Measurements from ENCODE around the gene SHC2.

DNA sequence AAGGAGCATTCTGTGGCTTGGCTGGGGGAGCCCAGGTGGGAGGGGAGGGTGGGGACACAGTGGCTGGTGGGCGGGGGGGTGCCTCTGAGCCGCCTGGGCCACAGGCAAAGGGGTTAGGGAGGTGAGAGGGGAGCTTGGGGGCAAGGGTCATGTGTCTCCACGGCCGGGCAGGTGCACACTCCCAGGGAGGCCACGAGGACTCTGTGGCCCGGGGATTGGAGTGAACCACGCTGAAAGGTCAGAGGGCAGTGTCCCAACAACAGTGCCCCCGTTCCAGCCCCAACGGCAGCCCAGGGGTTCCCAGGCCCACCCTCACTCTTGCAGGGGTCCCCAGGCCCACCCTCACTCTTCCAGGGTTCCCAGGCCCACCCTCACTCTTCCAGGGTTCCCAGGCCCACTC, 61.5 kb downstream of the SHC2 start:
- TF ChIP-seq, protein P1, sequence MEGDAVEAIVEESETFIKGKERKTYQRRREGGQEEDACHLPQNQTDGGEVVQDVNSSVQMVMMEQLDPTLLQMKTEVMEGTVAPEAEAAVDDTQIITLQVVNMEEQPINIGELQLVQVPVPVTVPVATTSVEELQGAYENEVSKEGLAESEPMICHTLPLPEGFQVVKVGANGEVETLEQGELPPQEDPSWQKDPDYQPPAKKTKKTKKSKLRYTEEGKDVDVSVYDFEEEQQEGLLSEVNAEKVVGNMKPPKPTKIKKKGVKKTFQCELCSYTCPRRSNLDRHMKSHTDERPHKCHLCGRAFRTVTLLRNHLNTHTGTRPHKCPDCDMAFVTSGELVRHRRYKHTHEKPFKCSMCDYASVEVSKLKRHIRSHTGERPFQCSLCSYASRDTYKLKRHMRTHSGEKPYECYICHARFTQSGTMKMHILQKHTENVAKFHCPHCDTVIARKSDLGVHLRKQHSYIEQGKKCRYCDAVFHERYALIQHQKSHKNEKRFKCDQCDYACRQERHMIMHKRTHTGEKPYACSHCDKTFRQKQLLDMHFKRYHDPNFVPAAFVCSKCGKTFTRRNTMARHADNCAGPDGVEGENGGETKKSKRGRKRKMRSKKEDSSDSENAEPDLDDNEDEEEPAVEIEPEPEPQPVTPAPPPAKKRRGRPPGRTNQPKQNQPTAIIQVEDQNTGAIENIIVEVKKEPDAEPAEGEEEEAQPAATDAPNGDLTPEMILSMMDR (conservative IDR thresholded peaks at IDR 0.05; ENCODE audit: low read depth in 2 of 2) = no peak
- no peak for TF ChIP-seq CREB1 (CRISPR knock-in tag; IDR thresholded peaks at IDR 0.05; ENCODE audit: low read depth)
- TF ChIP-seq EZH2 (IDR thresholded peaks at IDR 0.05; ENCODE audit: low read depth, unreplicated experiment) = no peak
- TF ChIP-seq POLR2AphosphoS5 (IDR thresholded peaks at IDR 0.05; ENCODE audit: low read depth) = no peak
- TF ChIP-seq, protein P2, sequence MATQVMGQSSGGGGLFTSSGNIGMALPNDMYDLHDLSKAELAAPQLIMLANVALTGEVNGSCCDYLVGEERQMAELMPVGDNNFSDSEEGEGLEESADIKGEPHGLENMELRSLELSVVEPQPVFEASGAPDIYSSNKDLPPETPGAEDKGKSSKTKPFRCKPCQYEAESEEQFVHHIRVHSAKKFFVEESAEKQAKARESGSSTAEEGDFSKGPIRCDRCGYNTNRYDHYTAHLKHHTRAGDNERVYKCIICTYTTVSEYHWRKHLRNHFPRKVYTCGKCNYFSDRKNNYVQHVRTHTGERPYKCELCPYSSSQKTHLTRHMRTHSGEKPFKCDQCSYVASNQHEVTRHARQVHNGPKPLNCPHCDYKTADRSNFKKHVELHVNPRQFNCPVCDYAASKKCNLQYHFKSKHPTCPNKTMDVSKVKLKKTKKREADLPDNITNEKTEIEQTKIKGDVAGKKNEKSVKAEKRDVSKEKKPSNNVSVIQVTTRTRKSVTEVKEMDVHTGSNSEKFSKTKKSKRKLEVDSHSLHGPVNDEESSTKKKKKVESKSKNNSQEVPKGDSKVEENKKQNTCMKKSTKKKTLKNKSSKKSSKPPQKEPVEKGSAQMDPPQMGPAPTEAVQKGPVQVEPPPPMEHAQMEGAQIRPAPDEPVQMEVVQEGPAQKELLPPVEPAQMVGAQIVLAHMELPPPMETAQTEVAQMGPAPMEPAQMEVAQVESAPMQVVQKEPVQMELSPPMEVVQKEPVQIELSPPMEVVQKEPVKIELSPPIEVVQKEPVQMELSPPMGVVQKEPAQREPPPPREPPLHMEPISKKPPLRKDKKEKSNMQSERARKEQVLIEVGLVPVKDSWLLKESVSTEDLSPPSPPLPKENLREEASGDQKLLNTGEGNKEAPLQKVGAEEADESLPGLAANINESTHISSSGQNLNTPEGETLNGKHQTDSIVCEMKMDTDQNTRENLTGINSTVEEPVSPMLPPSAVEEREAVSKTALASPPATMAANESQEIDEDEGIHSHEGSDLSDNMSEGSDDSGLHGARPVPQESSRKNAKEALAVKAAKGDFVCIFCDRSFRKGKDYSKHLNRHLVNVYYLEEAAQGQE (IDR thresholded peaks at IDR 0.05; ENCODE audit: unreplicated experiment) = no peak
- TF ChIP-seq JUNB (IDR thresholded peaks at IDR 0.05; ENCODE audit: unreplicated experiment) = no peak
- no peak for TF ChIP-seq ZNF331 (CRISPR knock-in tag; IDR thresholded peaks at IDR 0.05; ENCODE audit: low read depth)
- no peak for TF ChIP-seq EZH2phosphoT487 (IDR thresholded peaks at IDR 0.05; ENCODE audit: unreplicated experiment)
- TF ChIP-seq, protein P3, sequence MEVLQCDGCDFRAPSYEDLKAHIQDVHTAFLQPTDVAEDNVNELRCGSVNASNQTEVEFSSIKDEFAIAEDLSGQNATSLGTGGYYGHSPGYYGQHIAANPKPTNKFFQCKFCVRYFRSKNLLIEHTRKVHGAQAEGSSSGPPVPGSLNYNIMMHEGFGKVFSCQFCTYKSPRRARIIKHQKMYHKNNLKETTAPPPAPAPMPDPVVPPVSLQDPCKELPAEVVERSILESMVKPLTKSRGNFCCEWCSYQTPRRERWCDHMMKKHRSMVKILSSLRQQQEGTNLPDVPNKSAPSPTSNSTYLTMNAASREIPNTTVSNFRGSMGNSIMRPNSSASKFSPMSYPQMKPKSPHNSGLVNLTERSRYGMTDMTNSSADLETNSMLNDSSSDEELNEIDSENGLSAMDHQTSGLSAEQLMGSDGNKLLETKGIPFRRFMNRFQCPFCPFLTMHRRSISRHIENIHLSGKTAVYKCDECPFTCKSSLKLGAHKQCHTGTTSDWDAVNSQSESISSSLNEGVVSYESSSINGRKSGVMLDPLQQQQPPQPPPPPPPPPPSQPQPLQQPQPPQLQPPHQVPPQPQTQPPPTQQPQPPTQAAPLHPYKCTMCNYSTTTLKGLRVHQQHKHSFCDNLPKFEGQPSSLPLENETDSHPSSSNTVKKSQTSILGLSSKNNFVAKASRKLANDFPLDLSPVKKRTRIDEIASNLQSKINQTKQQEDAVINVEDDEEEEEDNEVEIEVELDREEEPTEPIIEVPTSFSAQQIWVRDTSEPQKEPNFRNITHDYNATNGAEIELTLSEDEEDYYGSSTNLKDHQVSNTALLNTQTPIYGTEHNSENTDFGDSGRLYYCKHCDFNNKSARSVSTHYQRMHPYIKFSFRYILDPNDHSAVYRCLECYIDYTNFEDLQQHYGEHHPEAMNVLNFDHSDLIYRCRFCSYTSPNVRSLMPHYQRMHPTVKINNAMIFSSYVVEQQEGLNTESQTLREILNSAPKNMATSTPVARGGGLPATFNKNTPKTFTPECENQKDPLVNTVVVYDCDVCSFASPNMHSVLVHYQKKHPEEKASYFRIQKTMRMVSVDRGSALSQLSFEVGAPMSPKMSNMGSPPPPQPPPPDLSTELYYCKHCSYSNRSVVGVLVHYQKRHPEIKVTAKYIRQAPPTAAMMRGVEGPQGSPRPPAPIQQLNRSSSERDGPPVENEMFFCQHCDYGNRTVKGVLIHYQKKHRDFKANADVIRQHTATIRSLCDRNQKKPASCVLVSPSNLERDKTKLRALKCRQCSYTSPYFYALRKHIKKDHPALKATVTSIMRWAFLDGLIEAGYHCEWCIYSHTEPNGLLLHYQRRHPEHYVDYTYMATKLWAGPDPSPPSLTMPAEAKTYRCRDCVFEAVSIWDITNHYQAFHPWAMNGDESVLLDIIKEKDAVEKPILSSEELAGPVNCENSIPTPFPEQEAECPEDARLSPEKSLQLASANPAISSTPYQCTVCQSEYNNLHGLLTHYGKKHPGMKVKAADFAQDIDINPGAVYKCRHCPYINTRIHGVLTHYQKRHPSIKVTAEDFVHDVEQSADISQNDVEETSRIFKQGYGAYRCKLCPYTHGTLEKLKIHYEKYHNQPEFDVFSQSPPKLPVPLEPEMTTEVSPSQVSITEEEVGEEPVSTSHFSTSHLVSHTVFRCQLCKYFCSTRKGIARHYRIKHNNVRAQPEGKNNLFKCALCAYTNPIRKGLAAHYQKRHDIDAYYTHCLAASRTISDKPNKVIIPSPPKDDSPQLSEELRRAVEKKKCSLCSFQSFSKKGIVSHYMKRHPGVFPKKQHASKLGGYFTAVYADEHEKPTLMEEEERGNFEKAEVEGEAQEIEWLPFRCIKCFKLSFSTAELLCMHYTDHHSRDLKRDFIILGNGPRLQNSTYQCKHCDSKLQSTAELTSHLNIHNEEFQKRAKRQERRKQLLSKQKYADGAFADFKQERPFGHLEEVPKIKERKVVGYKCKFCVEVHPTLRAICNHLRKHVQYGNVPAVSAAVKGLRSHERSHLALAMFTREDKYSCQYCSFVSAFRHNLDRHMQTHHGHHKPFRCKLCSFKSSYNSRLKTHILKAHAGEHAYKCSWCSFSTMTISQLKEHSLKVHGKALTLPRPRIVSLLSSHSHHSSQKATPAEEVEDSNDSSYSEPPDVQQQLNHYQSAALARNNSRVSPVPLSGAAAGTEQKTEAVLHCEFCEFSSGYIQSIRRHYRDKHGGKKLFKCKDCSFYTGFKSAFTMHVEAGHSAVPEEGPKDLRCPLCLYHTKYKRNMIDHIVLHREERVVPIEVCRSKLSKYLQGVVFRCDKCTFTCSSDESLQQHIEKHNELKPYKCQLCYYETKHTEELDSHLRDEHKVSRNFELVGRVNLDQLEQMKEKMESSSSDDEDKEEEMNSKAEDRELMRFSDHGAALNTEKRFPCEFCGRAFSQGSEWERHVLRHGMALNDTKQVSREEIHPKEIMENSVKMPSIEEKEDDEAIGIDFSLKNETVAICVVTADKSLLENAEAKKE (CRISPR knock-in tag; IDR thresholded peaks at IDR 0.05) = no peak
- no peak for TF ChIP-seq STAT1 (IDR thresholded peaks at IDR 0.05; ENCODE audit: unreplicated experiment)

Measured in GM23338 (cell line).